Globus pallidus (tissue), 1 donor: ENCODE results near the gene GCLC.
"Not testable (repeated sequence)": the region's sequence is repeated elsewhere in the genome, so short reads cannot be mapped to it uniquely, and the experiment has no call there.

ENCODE experiments used
- DNase-seq: peaks from one replicate; pipeline ENCODE4 v3.0.0-alpha.2; 2015; ENCODE audit warnings: low spot score

The GCLC gene

DNA sequence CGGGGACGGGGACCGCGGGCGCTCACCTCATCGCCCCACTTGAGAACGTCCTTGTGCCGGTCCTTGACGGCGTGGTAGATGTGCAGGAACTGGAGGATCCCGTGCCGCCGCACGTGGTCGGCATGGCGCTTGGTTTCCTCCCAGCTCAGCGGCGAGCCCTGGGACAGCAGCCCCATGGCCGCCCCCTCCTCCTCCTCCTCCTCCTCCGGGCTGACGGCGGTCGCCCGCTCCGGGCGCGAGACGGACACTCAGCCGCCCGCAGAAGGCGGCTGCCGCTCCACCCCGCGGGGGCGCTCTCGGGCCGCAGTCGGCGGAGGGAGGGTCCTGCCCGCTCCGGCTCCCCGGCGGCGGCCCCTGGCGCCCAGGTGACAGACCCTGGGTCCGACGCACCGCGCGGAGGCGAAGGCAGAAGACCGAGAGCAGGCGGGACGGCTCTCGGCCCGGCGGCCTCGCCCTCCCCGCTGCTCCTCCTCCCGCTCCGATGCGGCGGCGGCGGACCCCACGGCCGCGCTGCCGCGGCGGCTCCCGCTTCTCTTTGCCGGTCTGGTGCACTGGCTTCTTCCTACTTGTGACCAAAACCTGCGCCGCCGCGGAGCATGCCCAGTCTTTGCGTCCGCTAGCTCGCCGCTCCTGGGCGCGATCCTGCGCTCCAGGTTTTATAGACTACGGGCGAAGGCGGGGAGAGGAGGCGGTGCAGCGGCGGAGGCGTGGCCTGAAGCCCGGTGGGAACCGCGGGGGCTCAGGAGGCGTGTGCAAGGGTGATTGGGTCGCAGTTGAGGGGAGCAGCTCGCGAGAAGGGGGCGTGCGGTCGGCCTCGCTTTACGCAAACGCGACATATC is at the start of gene GCLC:
Gene GCLC (minus strand): TSS at position 632 of the 839 bp plus-strand sequence. CDS start 456 bp downstream, at position 176.
- peak; percentile 90 for DNase-seq

DNA sequence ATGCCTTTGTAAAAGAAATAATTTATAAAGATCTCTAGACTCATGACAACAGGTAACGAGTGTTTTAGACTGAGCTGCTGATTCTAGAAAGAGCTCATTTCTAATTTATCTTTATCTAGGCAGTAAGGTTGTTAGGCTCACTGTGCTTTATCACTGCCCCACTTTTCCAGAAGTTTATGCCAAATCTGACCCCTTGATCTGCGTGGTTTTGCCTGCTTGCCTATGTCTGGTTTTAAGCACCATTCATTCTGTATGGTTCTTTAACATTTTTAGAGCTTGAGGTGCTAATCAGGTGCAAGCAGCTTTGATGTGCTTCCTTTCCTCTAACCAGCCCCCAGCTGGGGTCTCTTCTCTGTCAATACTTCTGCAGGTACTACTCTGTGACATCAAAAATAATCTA is 49.7 kb upstream of the GCLC start:
- DNase-seq = no peak

DNA sequence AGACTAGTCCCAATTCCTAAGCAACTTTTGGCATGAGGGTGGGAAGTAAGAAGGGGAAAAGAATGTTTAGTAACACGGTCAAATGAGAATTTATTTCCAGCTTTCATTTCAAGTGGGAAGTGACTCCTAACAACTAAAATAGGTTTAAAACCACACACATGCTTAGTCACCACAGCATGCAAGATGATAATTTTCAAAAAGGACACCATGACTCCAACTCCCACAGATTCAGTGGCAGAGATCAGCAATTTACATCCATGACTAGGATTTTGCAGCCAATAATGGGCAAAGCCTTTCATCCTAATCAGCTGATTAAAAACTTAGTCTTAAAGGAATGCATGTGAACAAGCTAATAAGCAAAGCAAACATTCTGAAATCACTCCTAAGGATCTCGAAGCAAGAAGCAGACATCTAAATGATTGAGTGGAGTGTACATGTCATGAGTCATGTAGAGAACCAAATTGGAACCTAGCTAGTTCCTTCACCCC is 48.1 kb upstream of the GCLC start:
- no peak for DNase-seq

DNA sequence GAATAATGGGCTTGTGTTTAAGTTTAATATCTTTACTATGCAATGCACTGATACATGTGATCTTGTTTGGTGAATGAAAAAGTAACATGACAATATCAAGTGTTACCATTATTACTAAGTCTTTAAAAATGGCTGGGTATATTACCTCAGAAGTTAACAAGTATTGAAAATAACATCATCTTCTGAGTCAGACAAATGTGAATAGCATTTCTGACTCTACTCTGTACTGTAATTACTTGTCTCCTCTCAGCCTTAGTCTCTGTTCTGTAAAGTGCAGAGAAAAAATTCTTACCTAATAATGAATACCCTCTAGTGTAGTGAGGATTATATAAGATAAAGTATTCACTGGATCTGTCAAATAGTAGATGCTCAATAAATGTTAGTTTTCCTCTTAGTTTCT is 47.0 kb upstream of the GCLC start:
- DNase-seq = no peak

DNA sequence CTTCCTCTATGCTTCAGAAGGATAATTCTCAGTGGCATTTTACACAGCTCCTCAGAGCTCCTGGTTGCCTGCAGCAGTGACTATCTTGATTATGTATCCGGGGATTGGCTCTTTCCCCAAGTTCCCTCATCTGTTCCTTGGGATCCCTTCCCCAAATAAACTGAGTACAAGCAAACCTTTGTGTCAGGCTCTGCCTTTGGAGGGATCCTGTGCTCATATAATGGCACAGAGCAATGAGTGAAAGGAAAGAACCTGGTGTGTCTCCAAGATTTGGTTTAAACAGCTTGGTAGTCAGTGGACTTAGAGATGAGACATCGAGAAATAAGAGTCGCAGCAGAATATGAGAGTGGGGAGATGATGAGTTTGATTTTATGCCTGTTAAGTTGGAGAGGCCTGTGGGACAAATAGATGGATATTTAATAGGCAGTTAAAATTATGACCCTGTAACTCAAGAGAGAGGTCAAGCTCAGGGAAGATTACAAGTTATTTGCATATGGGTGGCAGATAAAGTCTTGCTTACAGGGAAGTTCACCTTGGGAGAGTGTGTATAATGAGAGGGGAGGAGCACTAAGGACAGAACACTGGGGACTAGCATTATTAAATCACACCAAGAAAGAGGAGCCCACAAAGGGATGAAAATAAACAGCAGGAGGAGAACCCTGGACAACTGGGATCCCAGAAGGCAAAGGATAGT is 44.1 kb upstream of the GCLC start:
- peak; percentile 42 for DNase-seq

DNA sequence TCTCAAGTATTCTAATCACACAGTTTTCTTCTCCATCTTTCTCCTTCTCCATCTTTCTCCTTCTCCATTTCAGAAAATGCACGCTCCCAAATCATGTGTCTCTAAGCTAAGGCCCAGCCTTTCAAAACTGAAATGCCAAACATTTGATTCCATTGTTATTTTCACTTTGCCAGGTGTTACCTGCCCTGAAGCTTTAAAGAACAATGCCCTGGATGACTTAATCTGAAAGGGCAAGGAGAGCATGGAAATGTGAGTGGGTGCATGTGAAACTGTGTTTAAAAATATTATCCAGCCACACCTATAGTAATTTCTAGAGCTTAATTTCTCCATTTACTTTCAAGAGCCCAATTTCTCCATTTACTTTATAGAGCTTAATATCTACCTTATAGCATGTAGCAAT is 42.4 kb upstream of the GCLC start:
- no peak for DNase-seq

DNA sequence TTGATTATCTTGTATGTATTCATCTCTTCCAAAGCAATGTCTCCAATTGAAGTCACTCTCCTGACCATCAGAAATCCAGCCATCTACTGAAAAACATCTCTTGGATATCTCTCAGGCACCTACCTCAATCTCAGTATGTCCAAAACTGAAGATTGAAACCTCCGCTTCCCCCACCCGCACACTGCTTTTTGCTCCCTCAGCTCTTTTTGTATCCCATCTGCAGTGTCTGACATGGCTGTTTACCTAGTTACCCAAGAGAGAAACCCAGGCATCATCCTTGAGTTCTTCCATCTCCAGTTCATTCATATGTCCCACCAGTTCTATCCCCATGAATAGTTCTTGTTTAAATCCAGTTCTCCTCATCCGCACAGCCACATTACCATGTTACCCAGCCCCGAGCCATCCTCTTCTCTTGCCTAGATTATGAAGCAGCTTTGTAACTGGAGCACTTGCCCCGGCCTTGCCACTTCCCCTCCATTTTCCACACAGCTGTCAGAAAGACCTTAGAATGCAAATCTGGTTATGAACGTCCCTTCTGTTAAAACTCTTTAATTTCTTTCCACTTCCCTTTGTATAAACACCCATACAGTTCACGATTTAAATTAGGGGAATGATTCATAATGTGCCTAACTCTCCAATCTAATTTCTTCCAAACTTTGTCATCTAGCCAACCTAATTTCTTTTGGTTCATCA is 40.5 kb upstream of the GCLC start:
- no peak for DNase-seq

DNA sequence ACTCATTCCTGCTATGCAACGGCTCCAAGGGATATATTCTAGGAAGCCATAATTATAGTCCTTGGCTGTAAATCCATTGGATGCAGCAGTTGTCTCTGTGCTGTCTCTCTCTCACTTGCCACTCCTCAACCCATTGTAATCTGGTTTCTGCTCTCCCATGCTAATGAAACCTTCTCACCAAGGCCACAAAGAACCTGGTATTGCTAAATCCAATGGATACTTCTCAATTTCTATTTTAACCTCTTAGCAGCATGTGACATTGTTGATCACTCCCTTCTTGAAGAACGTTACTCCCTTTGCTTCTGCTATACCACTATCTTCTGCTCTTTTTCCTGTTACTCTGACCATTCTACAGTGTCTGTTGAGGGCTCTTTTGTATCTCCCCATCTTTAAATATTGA is 39.8 kb upstream of the GCLC start:
- no peak for DNase-seq

DNA sequence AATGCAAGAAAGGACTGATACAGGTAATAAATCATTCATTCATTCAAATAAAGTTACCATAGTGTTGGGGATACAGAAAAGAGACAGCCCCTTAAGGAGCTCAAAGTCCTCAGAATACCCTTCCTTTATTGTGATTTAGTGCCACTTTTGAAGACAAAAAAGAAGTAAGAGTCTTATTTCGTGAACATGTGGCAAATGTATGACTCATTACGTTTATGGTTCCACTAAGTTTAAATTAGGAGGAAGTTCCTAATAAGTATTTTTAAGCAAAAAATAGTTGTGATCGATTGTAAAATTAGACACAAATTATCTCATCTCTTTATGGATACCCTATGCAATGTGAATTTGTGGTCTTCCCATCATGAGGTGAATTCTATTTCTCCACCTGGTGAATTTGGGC is 38.5 kb upstream of the GCLC start:
- no peak for DNase-seq

DNA sequence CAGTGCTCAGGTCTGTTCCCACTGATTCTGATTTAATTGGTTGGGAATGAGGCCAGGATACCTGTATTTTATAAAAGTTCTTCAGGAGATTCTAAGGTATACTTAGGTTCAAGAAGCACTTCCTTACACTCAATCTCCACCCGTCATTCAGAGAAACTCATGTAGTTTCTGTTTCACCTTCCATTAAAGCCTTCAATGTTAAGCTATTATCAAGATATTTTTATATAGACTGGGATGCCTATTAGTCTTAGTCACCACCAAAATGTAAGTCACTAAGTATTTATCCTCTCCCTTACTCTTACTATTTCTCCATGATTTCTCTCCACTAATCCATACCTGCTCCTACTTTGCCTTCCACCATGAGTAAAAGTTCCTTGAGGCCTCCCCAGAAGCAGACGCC is 38.1 kb upstream of the GCLC start:
- DNase-seq = no peak

DNA sequence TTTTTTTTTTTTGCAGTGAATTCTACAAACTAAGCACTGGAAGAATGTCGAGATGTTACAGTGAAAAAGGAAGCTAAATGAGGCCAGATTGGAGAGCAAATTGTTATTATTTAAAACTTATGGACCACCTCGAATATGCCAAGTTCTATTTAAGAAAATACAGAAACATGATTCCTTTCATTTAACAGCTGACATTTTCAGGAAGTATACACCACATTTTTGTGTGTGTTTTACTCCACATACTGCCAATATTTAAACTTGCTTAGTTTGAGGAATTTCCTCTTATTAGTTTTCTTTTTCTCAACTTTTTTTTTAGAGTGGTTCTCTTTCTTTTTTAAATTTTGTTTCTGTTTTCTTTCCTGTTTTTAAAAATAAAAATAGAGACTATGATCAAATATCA is 37.0 kb upstream of the GCLC start:
- DNase-seq = no peak

DNA sequence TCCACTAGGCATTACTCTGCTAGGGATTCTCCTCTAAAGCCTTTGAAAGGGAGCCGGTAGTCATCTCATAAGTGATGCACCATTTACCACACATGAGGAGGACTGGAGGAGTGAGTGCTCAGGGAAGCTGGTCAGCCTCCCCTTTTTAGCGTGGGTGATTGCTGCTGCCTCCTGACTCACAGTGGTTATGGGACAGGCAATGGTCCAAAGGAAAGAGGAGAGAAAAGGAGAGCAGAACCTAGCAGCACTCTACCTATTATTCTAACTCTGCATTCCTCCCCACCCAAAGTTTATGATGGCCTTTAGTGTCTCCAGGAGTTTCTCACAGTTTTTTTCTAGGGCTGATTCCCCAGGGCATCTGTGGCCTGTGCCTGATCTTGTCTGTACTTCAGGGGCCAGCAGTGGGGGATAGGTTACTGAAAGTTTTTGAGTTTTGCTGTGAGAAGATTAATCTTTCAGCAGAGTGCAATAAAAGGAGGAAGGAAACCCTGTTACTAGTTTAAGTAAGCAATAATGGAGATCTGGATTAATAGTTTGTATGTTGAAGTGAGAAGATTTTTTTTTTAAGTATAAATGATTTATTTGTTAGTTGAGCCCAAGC is 36.4 kb upstream of the GCLC start:
- DNase-seq = no peak

DNA sequence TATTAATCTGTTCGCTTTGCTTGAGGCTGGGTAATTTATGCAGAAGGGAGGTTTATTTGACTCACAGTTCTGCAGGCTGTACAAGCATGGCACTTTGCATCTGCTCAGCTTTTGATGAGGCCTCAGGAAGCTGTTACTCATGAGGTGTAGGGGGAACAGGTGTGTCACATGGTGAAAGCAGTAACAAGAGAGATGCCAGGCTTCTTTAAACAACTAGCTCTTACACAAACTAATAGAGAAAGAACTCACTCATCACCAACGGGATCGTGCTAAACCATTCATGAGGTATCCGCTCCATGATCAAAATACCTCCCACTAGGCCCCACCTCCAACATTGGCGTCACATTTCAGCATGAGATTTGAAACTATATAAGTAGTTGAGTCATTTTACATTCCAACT is 34.4 kb upstream of the GCLC start:
- no peak for DNase-seq

DNA sequence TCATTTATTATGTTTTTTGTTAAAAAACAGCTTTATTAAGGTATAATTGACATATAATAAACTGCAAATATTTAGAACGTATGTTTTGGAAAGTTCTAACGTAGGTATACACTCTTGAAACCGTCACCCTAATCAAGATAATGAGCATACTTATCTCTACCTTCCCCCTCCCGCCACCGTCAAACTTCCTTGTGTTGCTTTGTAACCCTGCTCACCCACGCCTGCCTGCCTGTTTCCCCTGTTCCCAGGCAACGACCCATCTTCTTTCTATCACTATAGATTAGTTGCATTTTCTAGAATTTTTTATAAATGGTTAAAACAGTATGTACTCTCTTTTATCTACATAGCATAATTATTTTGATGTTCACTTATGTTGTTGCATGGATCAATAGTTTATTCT is 33.5 kb upstream of the GCLC start:
- no peak for DNase-seq

DNA sequence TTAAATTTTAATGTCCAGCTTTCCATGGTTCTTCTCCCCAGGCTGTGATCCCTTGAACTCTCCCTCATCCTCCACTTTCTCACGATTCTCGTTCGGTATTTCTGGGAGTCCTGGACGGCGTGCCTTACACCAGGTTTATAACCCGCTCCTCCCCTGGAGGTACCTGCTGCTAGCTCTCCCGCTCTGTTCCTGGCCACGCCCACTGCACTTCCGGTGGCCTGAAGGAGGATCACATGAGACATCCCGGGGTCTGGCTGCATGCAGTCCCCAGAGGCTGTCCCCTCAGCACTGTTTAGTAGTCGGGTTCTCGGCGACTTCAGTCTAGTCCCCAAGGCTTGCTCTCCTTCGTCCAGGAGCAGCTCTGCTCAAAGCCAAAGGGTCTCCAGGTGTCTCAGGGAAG is 28.4 kb upstream of the GCLC start:
- no peak for DNase-seq

DNA sequence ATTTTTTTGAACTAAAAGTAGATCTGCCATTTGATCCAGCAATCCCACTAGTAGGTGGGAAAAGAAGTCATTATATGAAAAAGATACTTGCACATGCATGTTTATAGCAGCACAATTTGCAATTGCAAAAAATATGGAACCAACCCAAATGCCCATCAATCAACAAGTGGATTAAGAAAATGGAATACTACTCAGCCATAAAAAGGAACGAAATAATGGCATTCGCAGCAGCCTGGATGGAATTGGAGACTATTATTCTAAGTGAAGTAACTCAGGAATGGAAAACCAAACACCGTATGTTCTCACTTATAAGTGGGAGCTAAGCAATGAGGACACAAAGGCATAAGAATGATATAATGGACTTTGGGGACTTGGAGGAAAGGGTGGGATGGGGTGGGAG is 27.5 kb upstream of the GCLC start:
- not testable (repeated sequence) for DNase-seq

DNA sequence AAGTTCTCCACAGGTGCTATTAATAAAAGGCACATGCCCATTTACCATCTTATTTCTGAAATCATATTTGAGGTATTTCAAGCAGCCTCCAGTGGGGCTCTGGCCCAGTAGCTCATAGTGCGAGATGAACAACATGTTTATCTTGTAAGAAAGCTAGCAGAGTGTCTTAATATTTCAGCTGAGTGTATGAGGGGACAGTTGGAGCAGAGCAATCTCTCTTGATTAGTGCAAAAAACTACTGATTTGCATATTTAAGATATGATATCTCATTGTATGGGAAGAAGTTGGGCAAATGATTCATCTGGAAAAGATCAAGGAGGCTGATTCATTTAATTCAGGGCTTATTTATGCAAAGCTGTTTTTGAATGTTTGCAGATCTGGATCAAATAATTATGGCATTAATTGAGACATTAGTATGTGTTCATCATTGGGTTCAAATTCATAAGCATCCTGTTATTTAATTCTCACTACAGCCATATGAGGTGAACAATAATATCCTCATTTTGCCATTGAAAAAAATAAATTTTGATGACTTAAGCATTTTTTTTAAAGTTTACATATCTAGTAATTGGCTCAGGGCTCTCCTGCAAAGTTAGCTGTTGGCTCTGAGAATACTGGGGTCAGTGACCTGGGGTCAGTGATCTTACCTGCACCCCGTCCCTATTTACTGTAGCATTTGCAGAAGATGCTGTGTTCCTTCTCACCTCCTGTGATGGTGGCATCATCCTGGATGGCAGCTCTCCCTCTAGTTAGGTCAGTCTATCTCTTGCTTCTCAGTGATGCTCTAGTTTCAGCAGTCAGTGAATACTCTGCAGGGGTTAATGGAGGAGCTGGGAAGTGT is 24.1 kb upstream of the GCLC start:
- no peak for DNase-seq

DNA sequence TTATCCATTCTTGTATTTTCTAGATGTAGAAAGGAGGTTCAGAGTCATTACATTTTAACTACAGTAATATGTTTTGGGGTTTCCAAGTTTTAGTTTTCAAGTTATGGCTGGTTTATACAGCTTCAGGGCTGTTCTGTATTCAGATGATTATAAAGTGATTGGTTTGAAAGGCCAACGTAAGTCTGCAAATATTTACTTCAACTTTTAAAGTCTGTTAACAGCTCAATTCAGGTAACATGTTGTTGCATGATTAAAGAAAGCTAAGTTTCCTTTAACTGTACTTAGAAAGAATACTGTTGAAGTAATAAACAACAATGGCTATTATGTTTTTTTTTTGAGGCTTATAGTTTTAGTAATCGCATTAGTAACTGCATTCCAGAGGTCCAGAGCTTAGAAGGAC is 22.8 kb upstream of the GCLC start:
- DNase-seq = no peak

DNA sequence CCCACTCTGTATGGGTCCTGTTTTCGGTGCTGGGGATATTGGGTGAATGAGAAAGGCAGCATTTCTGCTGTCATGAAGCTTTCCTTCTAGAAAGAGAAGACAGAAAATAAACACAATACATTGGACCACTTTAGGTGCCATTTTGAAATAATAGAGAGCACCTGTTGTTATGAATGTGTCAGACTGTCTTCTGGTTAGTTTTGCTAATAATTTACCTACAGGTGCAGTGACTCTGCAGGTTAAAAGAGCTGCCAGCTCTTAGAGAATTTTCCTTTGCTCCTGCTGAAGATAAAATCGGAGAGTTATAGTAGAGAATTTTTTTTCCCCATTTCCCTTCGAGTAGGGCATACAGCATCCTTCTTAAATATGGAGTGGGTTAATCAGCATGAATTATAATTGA is 21.9 kb upstream of the GCLC start:
- DNase-seq = no peak

DNA sequence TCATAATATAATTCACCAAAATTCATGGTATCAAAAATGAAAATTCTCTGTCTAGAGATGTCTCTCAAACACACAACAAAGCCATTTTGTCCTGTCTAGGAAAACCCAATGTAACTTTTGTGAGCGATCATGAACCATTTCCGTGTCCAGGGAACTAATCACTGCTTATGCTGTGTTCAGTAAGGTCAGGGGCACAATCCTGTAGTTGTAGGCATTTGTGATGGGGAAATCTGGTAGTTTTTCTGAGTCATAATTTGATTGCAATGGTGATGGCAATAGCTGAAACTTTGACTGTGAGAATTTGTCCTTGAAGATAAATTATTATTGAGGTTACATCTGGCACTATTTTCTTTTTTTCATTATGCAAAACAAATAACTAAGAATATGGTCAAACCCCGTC is 21.0 kb upstream of the GCLC start:
- DNase-seq = no peak

DNA sequence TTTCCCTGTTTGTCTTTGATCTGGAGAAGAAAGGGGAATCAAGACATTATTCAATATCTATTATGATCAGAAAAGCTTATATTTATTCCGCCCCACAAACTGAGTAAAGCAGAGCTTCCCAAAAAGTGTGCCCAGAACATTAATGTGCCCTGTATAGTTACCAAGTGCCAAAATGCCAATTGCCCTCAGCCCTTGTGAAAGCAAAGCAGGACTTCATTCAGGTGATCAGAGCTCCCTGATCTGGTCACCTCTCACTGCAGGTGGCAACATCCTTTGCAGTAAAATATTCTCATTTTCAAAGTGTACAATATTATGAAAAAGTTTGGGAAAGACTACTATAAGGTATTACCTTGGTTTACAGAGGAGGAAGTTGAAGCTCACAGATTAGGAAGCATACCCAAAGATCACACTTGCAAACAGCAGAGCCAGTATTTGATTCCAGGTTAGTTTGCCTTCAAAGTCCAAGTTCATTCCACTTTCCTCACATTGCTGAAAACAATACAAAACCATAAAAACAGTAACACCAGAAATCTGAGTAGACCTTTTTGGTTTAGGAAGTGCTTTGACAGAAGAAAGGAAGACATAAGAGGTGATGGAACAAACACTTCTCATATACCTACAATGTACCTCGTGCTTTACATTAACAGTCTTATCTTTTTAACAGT is 19.6 kb upstream of the GCLC start:
- no peak for DNase-seq
